Measurements from ENCODE around the gene UTS2B.

The UTS2B gene

GRCh38 chr3:191263850-191264249 is 66.5 kb downstream of the UTS2B start:
- H3K27me3 ChIP-seq, result no peaks in the 10 kb centered on the region
- no peak overlapping the region for H3K27ac ChIP-seq
- TF ChIP-seq CTCF (IDR thresholded peaks at IDR 0.05), result no peak
- no peaks in the 10 kb centered on the region for H3K4me1 ChIP-seq (ENCODE audit: control insufficient read depth in 1 of 2, insufficient read depth in 1 of 2, low read depth in 1 of 2, low read length in 1 of 2)
- H3K9me3 ChIP-seq, result no peaks in the 10 kb centered on the region
- H3K36me3 ChIP-seq, result no peaks in the 10 kb centered on the region
- H3K4me3 ChIP-seq (ENCODE audit: low read depth in 1 of 2, low read length in 1 of 2), result no peak overlapping the region

GRCh38 chr3:191263365-191263764 is 67.0 kb downstream of the UTS2B start:
- Histone ChIP-seq H3K9me3 (no peaks in the 10 kb centered on the region), H3K27me3 (no peaks in the 10 kb centered on the region), H3K36me3 (no peaks in the 10 kb centered on the region), H3K27ac (no peak overlapping the region), H3K4me1 (ENCODE audit: control insufficient read depth in 1 of 2, insufficient read depth in 1 of 2, low read depth in 1 of 2, low read length in 1 of 2) (no peaks in the 10 kb centered on the region), H3K4me3 (ENCODE audit: low read depth in 1 of 2, low read length in 1 of 2) (no peak overlapping the region)
- TF ChIP-seq CTCF (IDR thresholded peaks at IDR 0.05), result no peak

DNA sequence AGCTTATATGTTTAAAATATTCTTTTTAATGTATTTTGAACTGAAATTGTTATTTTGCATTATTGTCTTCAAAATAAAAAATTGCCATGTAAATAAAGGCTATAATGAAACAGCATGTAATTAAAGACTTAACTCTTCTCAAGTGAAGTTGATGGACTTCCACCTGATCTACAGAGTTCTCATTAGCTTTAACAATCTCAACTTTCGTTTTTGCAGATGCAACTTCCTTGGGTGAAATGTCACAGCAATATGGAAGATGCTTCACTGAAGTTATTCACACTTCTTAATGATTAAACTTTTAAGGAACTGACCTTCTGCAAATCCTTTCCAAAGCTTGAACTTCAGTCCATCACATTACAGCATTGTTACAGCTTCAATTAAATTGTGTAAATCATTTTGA is 67.7 kb downstream of the UTS2B start:
- no peak for TF ChIP-seq CTCF (IDR thresholded peaks at IDR 0.05)
- H3K4me3 ChIP-seq (ENCODE audit: low read depth in 1 of 2, low read length in 1 of 2), result no peak overlapping the region
- no peaks in the 10 kb centered on the region for H3K4me1 ChIP-seq (ENCODE audit: control insufficient read depth in 1 of 2, insufficient read depth in 1 of 2, low read depth in 1 of 2, low read length in 1 of 2)
- H3K27ac ChIP-seq, result no peak overlapping the region
- H3K27me3 ChIP-seq, result no peaks in the 10 kb centered on the region
- no peaks in the 10 kb centered on the region for H3K36me3 ChIP-seq
- H3K9me3 ChIP-seq, result no peaks in the 10 kb centered on the region

DNA sequence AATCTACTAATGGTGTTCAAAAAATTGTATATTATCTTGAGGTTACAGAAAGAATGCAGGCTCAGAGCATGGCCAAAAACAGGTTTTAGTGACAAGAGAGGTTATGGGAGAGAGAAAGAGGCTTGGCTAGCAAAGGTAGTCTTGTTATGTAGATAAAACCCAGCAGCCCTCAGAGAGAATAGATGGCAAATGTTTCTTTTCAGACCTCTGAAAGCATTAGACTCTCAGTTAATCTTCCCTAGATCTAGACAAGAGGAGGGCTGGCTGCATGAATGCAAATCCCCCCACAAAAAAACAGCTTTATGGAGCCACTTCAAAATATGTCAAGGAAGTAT is 69.1 kb downstream of the UTS2B start:
- H3K9me3 ChIP-seq, result no peaks in the 10 kb centered on the region
- H3K4me1 ChIP-seq (ENCODE audit: control insufficient read depth in 1 of 2, insufficient read depth in 1 of 2, low read depth in 1 of 2, low read length in 1 of 2), result no peaks in the 10 kb centered on the region
- no peak overlapping the region for H3K4me3 ChIP-seq (ENCODE audit: low read depth in 1 of 2, low read length in 1 of 2)
- H3K27me3 ChIP-seq, result no peaks in the 10 kb centered on the region
- no peaks in the 10 kb centered on the region for H3K36me3 ChIP-seq
- no peak overlapping the region for H3K27ac ChIP-seq
- no peak for TF ChIP-seq CTCF (IDR thresholded peaks at IDR 0.05)

DNA sequence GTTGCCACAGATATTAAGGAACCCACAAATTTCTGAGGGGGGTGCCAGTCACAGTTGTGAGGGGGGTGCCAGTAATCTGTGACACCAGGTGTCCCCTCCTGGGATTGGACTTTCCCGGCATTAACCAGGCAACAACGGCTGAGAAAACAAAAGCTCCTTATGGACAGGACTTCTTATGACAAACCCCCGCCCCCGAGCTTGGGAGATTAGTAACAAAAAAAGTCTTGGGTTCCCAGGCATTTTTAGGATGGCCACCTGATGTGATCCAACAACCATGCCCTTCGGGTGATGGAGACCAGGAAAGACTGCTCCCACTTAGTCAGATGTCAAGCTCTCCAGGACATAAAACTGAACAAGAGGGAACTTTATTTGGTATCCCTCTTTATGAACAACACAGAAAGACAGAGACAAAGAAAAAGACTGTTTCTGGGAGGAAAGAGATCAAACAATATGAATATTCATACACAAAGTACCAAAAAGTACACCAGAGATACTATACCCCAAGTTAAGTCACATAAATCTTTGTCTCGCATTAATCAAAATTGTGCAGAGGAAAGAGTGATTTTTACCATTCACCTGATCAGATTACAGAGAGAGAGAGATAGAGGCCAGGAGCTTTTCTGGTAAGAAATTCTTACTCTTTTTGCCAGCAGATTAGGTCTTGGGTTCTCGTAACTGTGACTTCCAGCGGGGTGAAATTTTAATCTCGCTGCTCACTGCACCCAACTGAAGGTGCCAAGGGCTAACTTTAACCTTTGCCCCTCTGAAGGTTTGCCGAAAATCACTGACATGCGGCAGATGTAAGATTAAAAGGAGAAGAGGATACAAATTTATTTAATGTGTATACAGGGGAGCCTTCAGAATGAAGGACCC is 69.7 kb downstream of the UTS2B start:
- Histone ChIP-seq H3K4me1 (ENCODE audit: control insufficient read depth in 1 of 2, insufficient read depth in 1 of 2, low read depth in 1 of 2, low read length in 1 of 2) (no peaks in the 10 kb centered on the region), H3K36me3 (no peaks in the 10 kb centered on the region), H3K4me3 (ENCODE audit: low read depth in 1 of 2, low read length in 1 of 2) (no peak overlapping the region), H3K27me3 (no peaks in the 10 kb centered on the region), H3K9me3 (no peaks in the 10 kb centered on the region), H3K27ac (no peak overlapping the region)
- no peak for TF ChIP-seq CTCF (IDR thresholded peaks at IDR 0.05)

Data from neutrophil (primary cell).